ENCODE data around the gene MRPS23.

The MRPS23 gene

DNA sequence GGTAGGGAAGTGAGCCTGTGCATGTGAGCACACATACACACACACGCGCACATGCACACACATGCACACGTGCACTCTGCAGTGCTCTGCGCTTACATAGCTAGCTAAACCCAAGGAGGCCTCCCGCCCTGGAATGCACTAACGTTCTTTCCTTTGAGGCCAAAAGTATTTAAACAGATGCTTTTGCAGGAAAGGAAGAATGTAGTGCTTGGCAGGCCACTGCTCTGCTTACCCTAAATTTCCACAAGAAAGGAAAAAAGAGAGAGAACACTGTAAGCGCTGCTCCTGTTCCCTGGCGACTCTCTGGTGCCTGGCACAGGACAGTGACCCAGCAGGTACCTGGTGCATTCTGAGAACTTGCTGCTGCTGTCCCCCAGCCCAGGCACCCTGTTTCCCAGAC, 31.3 kb upstream of the MRPS23 start:
- Histone ChIP-seq H3K27ac (ENCODE audit: low read depth, low read length) (no peak overlapping the region), H3K4me2 (ENCODE audit: low read depth, low read length, poor library complexity, severe bottlenecking) (no peak overlapping the region), H3K9ac (ENCODE audit: low read length) (no peak overlapping the region)

DNA sequence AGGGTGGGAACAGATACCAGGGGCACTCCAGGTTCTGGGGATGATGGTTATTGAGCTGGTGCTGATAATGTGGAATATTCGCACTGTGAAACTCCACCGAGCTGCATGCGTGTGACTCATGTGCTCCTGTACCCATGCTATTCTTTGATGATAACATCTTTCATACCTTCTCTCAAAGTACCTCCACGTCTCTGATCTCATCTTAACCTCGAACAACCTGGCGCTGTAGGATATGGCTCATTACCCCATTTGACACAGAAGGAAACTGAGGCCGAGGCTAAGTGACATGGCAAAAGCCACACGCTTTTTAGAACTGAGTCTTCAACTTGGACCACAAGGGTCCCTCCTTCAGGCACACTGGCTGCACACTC, 30.2 kb upstream of the MRPS23 start:
- TF ChIP-seq, protein P1, sequence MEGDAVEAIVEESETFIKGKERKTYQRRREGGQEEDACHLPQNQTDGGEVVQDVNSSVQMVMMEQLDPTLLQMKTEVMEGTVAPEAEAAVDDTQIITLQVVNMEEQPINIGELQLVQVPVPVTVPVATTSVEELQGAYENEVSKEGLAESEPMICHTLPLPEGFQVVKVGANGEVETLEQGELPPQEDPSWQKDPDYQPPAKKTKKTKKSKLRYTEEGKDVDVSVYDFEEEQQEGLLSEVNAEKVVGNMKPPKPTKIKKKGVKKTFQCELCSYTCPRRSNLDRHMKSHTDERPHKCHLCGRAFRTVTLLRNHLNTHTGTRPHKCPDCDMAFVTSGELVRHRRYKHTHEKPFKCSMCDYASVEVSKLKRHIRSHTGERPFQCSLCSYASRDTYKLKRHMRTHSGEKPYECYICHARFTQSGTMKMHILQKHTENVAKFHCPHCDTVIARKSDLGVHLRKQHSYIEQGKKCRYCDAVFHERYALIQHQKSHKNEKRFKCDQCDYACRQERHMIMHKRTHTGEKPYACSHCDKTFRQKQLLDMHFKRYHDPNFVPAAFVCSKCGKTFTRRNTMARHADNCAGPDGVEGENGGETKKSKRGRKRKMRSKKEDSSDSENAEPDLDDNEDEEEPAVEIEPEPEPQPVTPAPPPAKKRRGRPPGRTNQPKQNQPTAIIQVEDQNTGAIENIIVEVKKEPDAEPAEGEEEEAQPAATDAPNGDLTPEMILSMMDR (IDR thresholded peaks at IDR 0.05; ENCODE audit: insufficient read depth, low read length, poor library complexity, severe bottlenecking) = no peak
- no peak for TF ChIP-seq EZH2phosphoT487 (conservative IDR thresholded peaks at IDR 0.05; ENCODE audit: low read length)
- Histone ChIP-seq H3K4me3 (ENCODE audit: insufficient read depth, low read length, poor library complexity, severe bottlenecking) (no peak overlapping the region), H3K27me3 (ENCODE audit: low read length) (no peaks in the 10 kb centered on the region), H3F3A (ENCODE audit: insufficient read depth) (no peaks in the 10 kb centered on the region), H2AFZ (ENCODE audit: low read depth, low read length, severe bottlenecking) (no peak overlapping the region), H3K27ac (ENCODE audit: low read depth, low read length) (no peak overlapping the region), H3K36me3 (ENCODE audit: low read length) (no peaks in the 10 kb centered on the region), H3K9me2 (replicated peaks; ENCODE audit: insufficient read depth, low read length) (no peaks in the 10 kb centered on the region), H3K79me2 (ENCODE audit: insufficient read depth, low read length) (no peaks in the 10 kb centered on the region), H3K4me2 (ENCODE audit: low read depth, low read length, poor library complexity, severe bottlenecking) (no peak overlapping the region), H3K9ac (ENCODE audit: low read length) (no peak overlapping the region), H4K20me1 (ENCODE audit: low read depth, low read length) (no peaks in the 10 kb centered on the region), H3K9me3 (ENCODE audit: insufficient read depth, low read length) (no peaks in the 10 kb centered on the region)

More for the DNA sequence above, 31.3 kb upstream of the MRPS23 start:
- no peaks in the 10 kb centered on the region for H3K27me3 ChIP-seq (ENCODE audit: low read length)
- H3K9me2 ChIP-seq (replicated peaks; ENCODE audit: insufficient read depth, low read length) = no peaks in the 10 kb centered on the region
- no peaks in the 10 kb centered on the region for H3F3A ChIP-seq (ENCODE audit: insufficient read depth)
- H3K79me2 ChIP-seq (ENCODE audit: insufficient read depth, low read length) = no peaks in the 10 kb centered on the region
- no peaks in the 10 kb centered on the region for H3K9me3 ChIP-seq (ENCODE audit: insufficient read depth, low read length)
- no peak overlapping the region for H2AFZ ChIP-seq (ENCODE audit: low read depth, low read length, severe bottlenecking)
- H3K4me3 ChIP-seq (ENCODE audit: insufficient read depth, low read length, poor library complexity, severe bottlenecking) = no peak overlapping the region
- no peaks in the 10 kb centered on the region for H4K20me1 ChIP-seq (ENCODE audit: low read depth, low read length)
- TF ChIP-seq, protein P1 (IDR thresholded peaks at IDR 0.05; ENCODE audit: insufficient read depth, low read length, poor library complexity, severe bottlenecking) = no peak
- no peak for TF ChIP-seq EZH2phosphoT487 (conservative IDR thresholded peaks at IDR 0.05; ENCODE audit: low read length)
- no peaks in the 10 kb centered on the region for H3K36me3 ChIP-seq (ENCODE audit: low read length)

DNA sequence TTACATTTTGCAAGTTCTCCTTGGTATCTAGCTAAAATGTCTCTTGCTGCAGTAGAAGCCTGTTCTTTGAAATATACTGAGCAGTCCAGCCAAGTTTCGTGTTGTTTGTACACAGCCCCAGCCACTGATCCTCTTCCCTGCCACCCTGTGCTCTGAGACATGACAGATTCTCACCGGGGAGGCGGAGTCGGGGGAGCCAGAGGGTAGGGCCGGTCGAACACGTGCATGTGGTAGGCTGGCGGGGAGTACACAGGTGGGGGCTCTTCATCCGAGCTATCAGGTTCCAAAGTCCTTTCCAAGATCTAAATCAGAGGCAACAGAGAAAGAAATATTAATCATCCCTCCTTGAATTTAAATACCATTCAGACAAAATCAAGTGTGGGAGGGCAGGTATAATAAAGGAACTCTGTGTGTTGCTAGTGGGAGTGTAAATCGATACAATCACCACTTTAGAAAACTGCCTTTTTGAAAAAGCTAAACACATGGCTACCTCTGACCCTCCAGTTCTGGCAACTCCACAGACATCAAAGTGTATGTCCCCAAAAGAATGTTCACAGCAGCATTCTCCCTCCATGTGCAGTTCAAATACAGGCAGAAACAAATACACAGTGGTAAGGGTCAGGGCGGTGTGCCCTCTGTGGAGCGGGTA, 29.7 kb upstream of the MRPS23 start:
- Histone ChIP-seq H2AFZ (ENCODE audit: low read depth, low read length, severe bottlenecking) (no peak overlapping the region), H3K27ac (ENCODE audit: low read depth, low read length) (no peak overlapping the region)

More for the DNA sequence above, 29.7 kb upstream of the MRPS23 start:
- H3K9me2 ChIP-seq (replicated peaks; ENCODE audit: insufficient read depth, low read length) = no peaks in the 10 kb centered on the region
- no peaks in the 10 kb centered on the region for H4K20me1 ChIP-seq (ENCODE audit: low read depth, low read length)
- H3K4me3 ChIP-seq (ENCODE audit: insufficient read depth, low read length, poor library complexity, severe bottlenecking) = no peak overlapping the region
- no peaks in the 10 kb centered on the region for H3F3A ChIP-seq (ENCODE audit: insufficient read depth)
- H3K27me3 ChIP-seq (ENCODE audit: low read length) = no peaks in the 10 kb centered on the region
- no peak for TF ChIP-seq EZH2phosphoT487 (conservative IDR thresholded peaks at IDR 0.05; ENCODE audit: low read length)
- TF ChIP-seq, protein P1 (IDR thresholded peaks at IDR 0.05; ENCODE audit: insufficient read depth, low read length, poor library complexity, severe bottlenecking) = no peak
- no peaks in the 10 kb centered on the region for H3K9me3 ChIP-seq (ENCODE audit: insufficient read depth, low read length)
- H3K4me2 ChIP-seq (ENCODE audit: low read depth, low read length, poor library complexity, severe bottlenecking) = no peak overlapping the region
- H3K9ac ChIP-seq (ENCODE audit: low read length) = no peak overlapping the region
- no peaks in the 10 kb centered on the region for H3K79me2 ChIP-seq (ENCODE audit: insufficient read depth, low read length)
- H3K36me3 ChIP-seq (ENCODE audit: low read length) = no peaks in the 10 kb centered on the region

Measured in SU-DHL-6 (cell line).